Fibroblast of villous mesenchyme (primary cell): ENCODE measurements around the gene FTMT. TPM values are rescaled to one million over a fixed set of nuclear protein-coding genes. Genes with fewer than 3 reads are reported as not detected.

Experiments
- DNase-seq: peaks from one replicate; pipeline ENCODE4 v3.0.0-alpha.2; 2010; ENCODE audit warnings: low read depth
- H3K4me3 ChIP-seq: 2 replicates; pipeline ENCODE4 v1.5.1; 2011; ENCODE audit warnings: low read depth, mild to moderate bottlenecking, low read length
- CTCF ChIP-seq: IDR thresholded peaks from 2 replicates; pipeline ENCODE4 v1.5.1; 2012; ENCODE audit warnings: low read depth, mild to moderate bottlenecking, low read length; ENCODE audit not compliant: insufficient read depth
- total RNA-seq: library from RNA; depleted of rRNA; stranded (reverse); fragments of >200 nt; gene quantifications from 2 replicates; pipeline ENCODE4 v1.2.3, GENCODE V29; 2012

Gene FTMT
- total RNA-seq, 1 donor, result not detected

DNA sequence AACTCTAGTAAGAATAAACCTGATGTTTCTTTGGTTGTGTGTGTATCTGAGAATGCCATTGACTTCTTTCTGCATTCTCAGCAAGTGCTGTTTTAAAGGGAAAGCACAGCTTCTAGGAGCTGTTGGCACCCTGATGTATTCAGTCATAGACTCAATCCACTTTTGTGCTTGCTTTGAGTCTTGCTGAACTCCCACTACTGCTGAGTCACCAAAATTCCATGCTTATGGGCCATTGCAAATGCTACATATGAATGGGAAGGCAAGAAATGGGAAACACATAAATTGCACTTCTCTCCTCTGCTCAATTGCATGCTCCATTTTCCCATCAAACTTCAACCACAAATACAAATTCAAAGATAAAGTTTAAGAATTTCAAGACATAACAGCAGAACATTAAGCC, 9.8 kb upstream of the FTMT start:
- no peak overlapping the region for H3K4me3 ChIP-seq
- TF ChIP-seq CTCF, result no peak
- no peak for DNase-seq

- TF ChIP-seq CTCF, result no peak
- H3K4me3 ChIP-seq, result no peak overlapping the region
- no peak for DNase-seq
Observed at GRCh38 chr5:121850272-121850671, 1.4 kb upstream of the FTMT start.

DNA sequence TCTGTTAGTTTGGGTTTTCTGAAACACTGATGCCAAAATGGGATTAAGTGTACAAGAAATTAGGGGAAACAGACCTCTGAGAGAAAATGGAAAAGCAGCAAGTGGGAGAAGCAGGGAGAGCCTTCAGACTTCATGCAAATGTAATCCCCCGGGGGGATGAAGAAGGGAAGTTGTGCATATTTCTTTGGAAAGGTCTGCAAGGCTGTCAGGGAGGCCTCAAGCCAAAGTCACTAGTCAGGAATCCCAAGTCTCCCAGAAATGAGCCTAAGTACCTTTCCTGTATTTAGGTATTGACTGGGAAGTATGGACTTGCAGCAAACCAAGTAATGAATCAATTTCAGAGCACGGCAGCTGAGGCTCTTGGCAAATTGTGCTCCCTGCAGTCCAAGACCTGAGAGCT, 2.2 kb downstream of the FTMT start:
- no peak for TF ChIP-seq CTCF
- no peak overlapping the region for H3K4me3 ChIP-seq
- DNase-seq, result no peak

DNA sequence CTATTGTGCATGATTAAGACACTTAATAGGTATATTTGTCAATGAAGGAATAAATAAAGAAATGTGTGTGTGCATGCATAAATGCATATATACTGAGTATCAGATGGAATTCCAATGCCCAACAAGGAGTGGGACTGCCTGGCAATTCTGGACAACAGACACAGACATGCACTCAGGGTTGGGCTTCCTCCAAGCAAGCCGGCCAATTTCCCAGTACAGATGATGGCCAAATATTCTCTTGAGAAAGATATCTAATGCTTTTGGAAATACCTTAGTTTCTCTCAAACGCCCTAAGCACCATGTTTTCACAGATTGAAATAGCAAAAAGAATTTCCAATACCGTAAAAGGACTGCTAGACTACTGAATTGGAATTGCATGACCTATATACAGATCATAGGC, 11.1 kb downstream of the FTMT start:
- no peak overlapping the region for H3K4me3 ChIP-seq
- no peak for TF ChIP-seq CTCF
- no peak for DNase-seq

DNA sequence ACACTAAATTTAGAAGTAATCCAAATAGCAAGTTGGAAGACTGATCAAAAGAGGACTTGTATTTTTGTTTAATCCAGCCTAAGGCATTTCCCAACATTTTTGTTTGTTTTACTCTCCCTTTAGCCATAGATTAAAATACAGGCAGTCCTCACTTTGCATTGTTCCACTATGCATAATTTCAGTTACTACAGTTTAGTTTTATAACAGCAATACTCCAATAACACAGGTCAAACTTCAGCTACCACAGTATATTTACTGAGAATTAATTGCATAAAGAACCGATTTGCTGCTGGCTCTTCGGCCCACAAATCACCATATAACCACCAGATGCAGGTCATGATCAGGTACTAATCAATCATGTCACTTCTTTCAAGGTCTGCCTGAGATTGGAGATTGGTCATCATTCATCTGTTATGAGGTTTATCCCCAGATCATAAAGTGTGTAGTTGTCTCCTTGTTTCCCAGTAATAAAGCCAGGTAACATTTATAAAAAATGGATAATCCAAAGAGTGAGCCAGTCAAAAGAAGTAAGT, 12.1 kb downstream of the FTMT start:
- TF ChIP-seq CTCF, result no peak
- DNase-seq, result no peak
- H3K4me3 ChIP-seq, result no peak overlapping the region

DNA sequence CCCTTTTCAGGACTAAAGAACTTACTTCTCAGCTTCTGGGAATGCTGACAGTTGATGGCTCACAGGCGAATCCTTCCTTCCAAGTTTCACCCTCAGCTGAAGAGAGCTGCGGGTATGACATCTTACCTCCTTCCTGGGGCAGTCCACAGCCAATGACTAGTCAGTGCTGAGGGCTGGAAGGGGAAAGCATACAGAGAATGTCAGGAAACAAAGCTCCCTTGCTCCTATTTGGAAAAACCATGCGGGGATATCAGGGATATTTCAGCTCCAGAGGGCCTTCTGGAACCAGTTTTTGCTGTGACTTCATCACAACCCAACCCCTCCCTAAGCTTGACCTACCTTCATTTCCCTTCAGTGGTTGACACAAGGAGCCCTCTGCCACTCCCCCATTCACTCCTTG, 15.7 kb downstream of the FTMT start:
- no peak overlapping the region for H3K4me3 ChIP-seq
- no peak for TF ChIP-seq CTCF
- no peak for DNase-seq

DNA sequence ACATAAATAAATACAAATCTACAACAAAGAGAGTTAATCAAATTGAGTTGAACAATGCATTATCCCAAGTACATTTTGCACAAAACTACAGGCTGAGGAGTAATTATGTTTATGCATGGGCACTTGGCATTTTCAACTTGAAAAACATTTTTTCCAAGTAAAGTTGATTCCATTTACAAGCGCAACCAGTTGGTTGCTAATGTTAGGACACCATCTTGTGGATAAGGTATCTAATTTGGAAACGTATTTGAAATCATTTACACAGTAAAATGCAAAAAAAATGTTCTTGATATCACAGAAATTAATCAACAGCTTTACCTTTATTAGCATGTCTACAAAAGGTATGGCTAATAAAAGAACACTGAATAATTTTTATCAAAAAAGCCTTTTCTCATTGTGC, 18.8 kb downstream of the FTMT start:
- no peak overlapping the region for H3K4me3 ChIP-seq
- peak; percentile 16 for DNase-seq
- TF ChIP-seq CTCF, result no peak
